ENCODE data around the gene SLIT3. TPM values are rescaled to one million over a fixed set of nuclear protein-coding genes. Genes with fewer than 3 reads are reported as not detected.

SLIT3 gene
- total and polyA plus RNA-seq, 9 of the 15 experiments (the other 6 are each of a cell fraction or from before 2014, with no cell fraction given), result 0.01 to 0.04 TPM; not detected in 7

DNA sequence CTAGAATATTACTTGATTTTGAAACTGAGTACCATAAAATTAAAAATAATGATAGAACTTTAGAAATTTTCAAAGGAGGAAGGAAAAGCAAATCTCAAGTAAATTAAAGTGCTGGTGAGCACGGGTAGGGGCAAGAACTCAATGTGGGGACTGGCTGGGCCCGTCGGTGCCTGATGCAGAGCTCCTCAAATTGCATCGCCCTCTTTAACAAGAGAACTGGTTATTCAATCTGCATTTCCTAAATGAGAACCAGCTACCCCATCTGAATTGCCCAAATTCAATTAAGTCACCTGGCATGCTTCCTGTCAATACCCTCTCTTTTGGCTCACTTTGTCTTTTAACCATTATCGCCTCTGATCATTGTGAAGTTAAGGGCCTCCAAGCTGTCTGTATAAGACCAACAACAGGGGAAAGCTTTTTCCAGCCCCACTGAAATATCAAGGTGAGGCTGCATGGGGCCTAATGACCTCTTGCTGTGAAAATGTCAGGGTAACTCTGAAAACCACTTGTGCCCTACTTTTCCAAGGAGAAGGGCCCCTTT, 316.7 kb downstream of the SLIT3 start:
- no peak overlapping the region for H3K9ac ChIP-seq (ENCODE audit: insufficient read depth in 1 of 2, low read depth in 2 of 2, low read length in 2 of 2)
- DNase-seq (ENCODE audit: extremely low read depth in 1 of 4, low spot score in 3 of 4) (no peak), FAIRE-seq (no peak), ATAC-seq (no peak)
- no peaks in the 10 kb centered on the region for H3K79me2 ChIP-seq (ENCODE audit: control insufficient read depth, insufficient read depth, low read length)
- no peak overlapping the region for H2AFZ ChIP-seq (ENCODE audit: low read depth, low read length)
- in situ Hi-C loops (cut with MboI) (loop anchor here (10.0 to 25.0 kb wide), 3 partner anchors 321 to 1228 kb away; partner anchors contain the start of gene SLIT3), intact Hi-C loops (cut with micrococcal nuclease) (no loop called here)
- no peak overlapping the region for H3K4me2 ChIP-seq (ENCODE audit: insufficient read depth, low read length)
- WGBS (ENCODE audit: insufficient coverage, low coverage, missing lambda C conversion rate), result 0% methylated on average over 5 of the region's 5 CpGs
- no peaks in the 10 kb centered on the region for H3K4me1 ChIP-seq (replicated peaks in 1 of 2; ENCODE audit: control insufficient read depth in 2 of 2, insufficient read depth in 2 of 2, low read length in 2 of 2)
- H3K27me3 ChIP-seq (ENCODE audit: control insufficient read depth in 2 of 2, insufficient read depth in 2 of 2, low read length in 2 of 2), result no peaks in the 10 kb centered on the region
- H3K9me1 ChIP-seq (ENCODE audit: control insufficient read depth, insufficient read depth, low read length), result no peaks in the 10 kb centered on the region
- no peaks in the 10 kb centered on the region for H3K9me3 ChIP-seq (replicated peaks; ENCODE audit: control insufficient read depth, insufficient read depth, low read depth, low read length)
- no TSS peak for BruUV-seq (replicated peaks)
- H3K4me3 ChIP-seq, result no peak overlapping the region
- H4K20me1 ChIP-seq (replicated peaks; ENCODE audit: control insufficient read depth, insufficient read depth, low read length), result 0 out of 2 replicates have a peak, but pooled peaks cover 4% of the 10 kb centered on the region
- no peaks in the 10 kb centered on the region for H3K36me3 ChIP-seq (ENCODE audit: control insufficient read depth, insufficient read depth, low read length)
- TF ChIP-seq TAF9B (IDR thresholded peaks at IDR 0.05; ENCODE audit: partially characterized antibody), result no peak
- H3K27ac ChIP-seq (ENCODE audit: extremely low read depth, low read depth, low read length), result no peak overlapping the region
- CTCF ChIA-PET (ENCODE audit: low intra/inter-chr PET ratio), result no interaction called here
- POLR2A ChIA-PET, result interaction anchor here (0.7 kb wide), 1 partner anchor 289 kb away, joined by 4 read pairs; no protein-coding TSS in a partner anchor

DNA sequence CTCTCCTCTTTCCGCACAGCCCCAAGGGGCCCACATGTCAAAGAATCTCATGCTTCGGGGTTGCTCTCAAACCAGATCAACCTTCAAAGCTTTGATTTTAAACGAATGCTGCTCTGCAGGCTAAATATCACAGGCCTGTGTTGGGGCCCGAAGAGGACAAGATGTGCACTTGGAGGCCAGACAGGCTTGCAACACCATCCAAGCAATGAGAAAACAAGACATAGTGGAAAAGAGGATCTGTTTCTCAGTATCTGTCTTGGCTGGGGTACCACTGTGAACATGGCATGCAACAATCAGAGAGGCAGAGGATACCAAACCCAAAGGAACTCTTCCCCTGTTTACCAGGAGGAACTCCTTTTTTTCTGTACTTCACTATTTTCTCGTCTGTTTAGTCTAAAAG, 321.8 kb downstream of the SLIT3 start:
- POLR2A ChIA-PET, result no interaction called here
- FAIRE-seq (no peak), DNase-seq (ENCODE audit: extremely low read depth in 1 of 4, low spot score in 3 of 4) (no peak), ATAC-seq (no peak)
- no peaks in the 10 kb centered on the region for H3K9me3 ChIP-seq (replicated peaks; ENCODE audit: control insufficient read depth, insufficient read depth, low read depth, low read length)
- no peak overlapping the region for H3K4me2 ChIP-seq (ENCODE audit: insufficient read depth, low read length)
- CTCF ChIA-PET (ENCODE audit: low intra/inter-chr PET ratio), result no interaction called here
- in situ Hi-C loops (cut with MboI) (loop anchor here (25.0 kb wide), 1 partner anchor 1233 kb away; no protein-coding TSS in a partner anchor), intact Hi-C loops (cut with micrococcal nuclease) (no loop called here)
- no peaks in the 10 kb centered on the region for H3K79me2 ChIP-seq (ENCODE audit: control insufficient read depth, insufficient read depth, low read length)
- H3K4me1 ChIP-seq (replicated peaks in 1 of 2; ENCODE audit: control insufficient read depth in 2 of 2, insufficient read depth in 2 of 2, low read length in 2 of 2), result no peaks in the 10 kb centered on the region
- no peak overlapping the region for H3K4me3 ChIP-seq
- whole genome bisulfite sequencing (ENCODE audit: insufficient coverage, low coverage, missing lambda C conversion rate), result 0% methylated on average over 5 of the region's 5 CpGs
- H3K27me3 ChIP-seq (ENCODE audit: control insufficient read depth in 2 of 2, insufficient read depth in 2 of 2, low read length in 2 of 2), result peaks cover 0 to 6% of the 10 kb centered on the region in 2 experiments; a peak in 1 of 5 replicates
- no TSS peak for BruUV-seq (replicated peaks)
- H3K36me3 ChIP-seq (ENCODE audit: control insufficient read depth, insufficient read depth, low read length), result no peaks in the 10 kb centered on the region
- no peak overlapping the region for H3K27ac ChIP-seq (ENCODE audit: extremely low read depth, low read depth, low read length)
- no peaks in the 10 kb centered on the region for H3K9me1 ChIP-seq (ENCODE audit: control insufficient read depth, insufficient read depth, low read length)
- no peak overlapping the region for H3K9ac ChIP-seq (ENCODE audit: insufficient read depth in 1 of 2, low read depth in 2 of 2, low read length in 2 of 2)
- H2AFZ ChIP-seq (ENCODE audit: low read depth, low read length), result no peak overlapping the region
- no peaks in the 10 kb centered on the region for H4K20me1 ChIP-seq (replicated peaks; ENCODE audit: control insufficient read depth, insufficient read depth, low read length)
- no peak for TF ChIP-seq THRB (CRISPR knock-in tag; conservative IDR thresholded peaks at IDR 0.05)
- no peak for TF ChIP-seq GMEB1 (CRISPR knock-in tag; IDR thresholded peaks at IDR 0.05)
- no peak for TF ChIP-seq ZNF584 (CRISPR knock-in tag; IDR thresholded peaks at IDR 0.05; ENCODE audit: low read depth)
- no peak for TF ChIP-seq RBM25 (IDR thresholded peaks at IDR 0.05; ENCODE audit: low read depth, low read length, severe bottlenecking)
- TF ChIP-seq ZNF143 (CRISPR knock-in tag; IDR thresholded peaks at IDR 0.05), result no peak
- no peak for TF ChIP-seq ZNF764 (CRISPR knock-in tag; IDR thresholded peaks at IDR 0.05; ENCODE audit: low read depth)
- TF ChIP-seq, protein P1, sequence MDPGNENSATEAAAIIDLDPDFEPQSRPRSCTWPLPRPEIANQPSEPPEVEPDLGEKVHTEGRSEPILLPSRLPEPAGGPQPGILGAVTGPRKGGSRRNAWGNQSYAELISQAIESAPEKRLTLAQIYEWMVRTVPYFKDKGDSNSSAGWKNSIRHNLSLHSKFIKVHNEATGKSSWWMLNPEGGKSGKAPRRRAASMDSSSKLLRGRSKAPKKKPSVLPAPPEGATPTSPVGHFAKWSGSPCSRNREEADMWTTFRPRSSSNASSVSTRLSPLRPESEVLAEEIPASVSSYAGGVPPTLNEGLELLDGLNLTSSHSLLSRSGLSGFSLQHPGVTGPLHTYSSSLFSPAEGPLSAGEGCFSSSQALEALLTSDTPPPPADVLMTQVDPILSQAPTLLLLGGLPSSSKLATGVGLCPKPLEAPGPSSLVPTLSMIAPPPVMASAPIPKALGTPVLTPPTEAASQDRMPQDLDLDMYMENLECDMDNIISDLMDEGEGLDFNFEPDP (CRISPR knock-in tag; IDR thresholded peaks at IDR 0.05), result no peak
- no peak for TF ChIP-seq CBX5 (IDR thresholded peaks at IDR 0.05; ENCODE audit: borderline replicate concordance, low read depth)
- no peak for TF ChIP-seq DLX4 (CRISPR knock-in tag; IDR thresholded peaks at IDR 0.05)
- TF ChIP-seq CCAR2 (IDR thresholded peaks at IDR 0.05; ENCODE audit: low read depth, low read length), result no peak
